Amniotic epithelial cell (primary cell): Measurements from ENCODE around the gene ALG8.
"Not testable (repeated sequence)": the region's sequence is repeated elsewhere in the genome, so short reads cannot be mapped to it uniquely, and the experiment has no call there.

Experiments
- DNase-seq: peaks from one replicate; pipeline ENCODE4 v3.0.0-alpha.2; 2010; ENCODE audit warnings: low read depth

Gene ALG8

DNA sequence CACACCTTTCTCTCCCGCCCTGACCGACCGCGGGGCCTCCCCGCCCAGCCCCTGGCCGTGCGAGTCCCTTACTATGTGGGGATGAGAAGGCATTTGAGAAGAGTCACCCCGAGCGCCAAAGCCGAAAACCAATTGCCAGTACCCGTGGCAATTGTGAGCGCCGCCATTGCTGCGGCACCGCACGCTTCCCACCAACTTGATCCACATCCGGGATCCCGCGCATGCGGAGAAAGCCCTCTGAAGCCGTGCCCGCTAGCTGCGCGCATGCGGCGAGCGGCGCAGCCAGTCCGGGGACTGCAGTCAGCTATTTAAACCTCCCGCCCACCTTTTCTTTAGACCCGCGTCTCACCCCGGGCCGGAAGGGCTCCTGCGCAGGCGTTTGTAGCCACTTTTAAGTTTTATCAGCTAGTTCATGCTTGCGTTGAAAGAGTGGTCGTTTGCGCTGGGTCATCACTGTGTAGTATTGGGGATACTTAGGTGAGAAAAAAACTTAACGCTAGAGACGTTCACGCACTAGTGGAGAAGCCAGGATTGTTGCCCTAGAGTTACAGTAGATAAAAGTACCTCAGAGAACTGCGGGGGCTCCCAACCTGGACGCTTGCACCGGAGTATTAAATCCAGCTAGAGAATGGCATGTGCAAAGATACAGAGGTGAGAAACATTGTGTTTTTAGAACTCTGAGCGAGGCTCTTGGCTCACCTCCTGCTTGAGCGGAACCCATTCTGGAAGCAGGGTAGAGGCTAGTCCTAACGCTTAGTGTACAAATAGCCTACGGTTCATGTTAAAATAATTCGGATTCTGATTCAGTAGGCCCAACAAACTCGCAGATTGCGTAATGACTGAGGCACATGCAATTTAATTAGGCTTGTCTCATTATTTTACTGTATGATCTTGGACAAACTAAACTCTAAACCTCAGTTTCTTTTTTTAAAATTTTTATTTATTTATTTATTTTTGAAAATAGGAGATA is at the start of gene ALG8:
TSS of gene ALG8 (minus strand) at position 205 of the 970 bp plus-strand sequence. CDS start at position 167, 38 bp downstream.
- peak; percentile 94 for DNase-seq

DNA sequence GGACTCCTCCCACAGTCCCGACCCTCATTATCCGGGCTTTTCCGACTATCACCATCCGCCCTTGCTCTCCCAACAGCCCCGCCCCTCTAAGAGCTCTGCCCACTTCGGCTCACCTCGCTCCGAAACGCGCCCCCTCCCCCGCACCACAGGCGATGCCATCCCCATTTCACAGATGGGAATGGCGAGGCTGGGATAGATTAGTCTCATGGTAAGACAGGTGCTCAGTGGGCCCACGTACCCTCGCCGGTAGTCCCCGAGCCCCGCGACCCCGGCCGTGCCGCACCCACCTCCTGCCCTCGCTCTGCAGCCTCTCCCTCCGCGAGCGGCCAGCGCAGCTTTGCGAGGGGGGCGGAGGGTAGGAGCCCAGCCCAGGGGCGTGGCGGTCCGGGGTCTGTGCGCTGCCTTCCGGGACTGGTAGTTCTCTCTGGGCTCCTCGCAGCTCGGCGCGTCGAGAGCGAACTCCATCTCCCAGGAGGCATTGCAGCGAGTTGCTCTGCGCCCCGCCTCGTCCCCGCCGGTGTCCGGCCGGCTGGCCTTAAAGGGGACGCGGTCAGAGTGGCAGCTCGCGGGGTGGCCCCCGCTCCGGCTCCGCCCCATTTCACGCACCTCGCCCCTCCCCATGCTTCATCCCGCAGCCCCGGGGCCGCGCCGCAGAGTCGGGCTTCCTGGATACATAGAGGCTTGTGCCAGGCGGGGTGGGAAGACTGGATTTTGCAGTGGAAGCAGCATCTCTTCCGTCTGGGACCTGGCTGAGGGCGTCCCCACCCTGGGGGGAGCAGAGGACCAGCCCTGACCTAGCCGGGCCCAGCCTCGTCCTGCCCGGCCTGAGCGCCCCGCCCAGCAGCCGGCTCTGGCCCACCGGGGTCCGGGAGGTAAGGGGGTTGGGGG is 49.1 kb upstream of the ALG8 start, which contains the start of the genes KCTD21 and USP35:
TSS of gene KCTD21 (minus strand) at position 341 of the 888 bp plus-strand sequence. CDS start 14,072 bp downstream, outside the sequence.
TSS of gene USP35 (plus strand) at position 634 of the 888 bp plus-strand sequence. CDS start 7,327 bp downstream, outside the sequence.
- peak; percentile 96 for DNase-seq

DNA sequence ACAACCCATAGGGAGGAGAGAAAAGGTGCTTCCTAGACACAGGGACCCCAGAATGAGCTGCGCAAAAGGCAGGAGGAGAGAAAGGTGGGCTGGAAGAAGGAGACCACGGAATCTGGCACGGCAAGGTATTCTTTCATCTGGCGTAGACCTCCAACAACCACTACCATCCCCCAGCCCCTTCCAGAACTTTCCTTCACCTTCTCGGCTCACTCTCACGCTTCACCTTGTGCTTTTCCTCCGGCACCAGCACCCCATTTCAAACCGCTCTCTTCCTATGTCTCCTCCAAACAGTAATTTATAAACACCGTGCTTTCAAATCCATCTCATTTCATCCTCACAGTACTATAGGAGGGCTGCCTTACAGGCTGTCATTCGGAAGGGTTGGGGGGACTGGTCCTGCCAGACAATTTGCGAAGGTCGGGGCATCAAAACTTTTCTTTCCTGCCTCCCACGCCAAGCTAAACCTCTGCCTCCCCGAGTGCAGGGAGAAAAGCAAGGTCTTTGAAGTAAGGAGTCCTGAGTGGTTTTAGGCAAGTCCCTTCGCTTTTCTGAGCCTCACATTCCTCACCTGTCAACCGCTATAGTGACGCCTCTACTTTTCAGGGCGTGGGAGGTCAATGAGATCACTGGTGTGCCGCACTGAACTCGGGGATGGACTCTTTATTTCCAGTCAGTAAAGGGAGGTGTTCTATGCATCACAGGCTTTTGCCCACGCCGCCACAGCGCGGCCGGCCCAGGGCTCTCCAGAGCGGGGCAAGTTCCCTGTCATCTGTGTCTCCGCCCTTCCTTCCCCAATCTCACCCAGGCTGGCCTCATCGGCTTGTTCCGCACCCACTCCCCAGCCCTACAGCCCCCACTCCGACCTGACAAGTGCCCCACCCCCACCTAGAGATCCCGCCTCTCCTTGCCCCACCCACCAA is 48.2 kb upstream of the ALG8 start:
- peak; percentile 47 for DNase-seq

DNA sequence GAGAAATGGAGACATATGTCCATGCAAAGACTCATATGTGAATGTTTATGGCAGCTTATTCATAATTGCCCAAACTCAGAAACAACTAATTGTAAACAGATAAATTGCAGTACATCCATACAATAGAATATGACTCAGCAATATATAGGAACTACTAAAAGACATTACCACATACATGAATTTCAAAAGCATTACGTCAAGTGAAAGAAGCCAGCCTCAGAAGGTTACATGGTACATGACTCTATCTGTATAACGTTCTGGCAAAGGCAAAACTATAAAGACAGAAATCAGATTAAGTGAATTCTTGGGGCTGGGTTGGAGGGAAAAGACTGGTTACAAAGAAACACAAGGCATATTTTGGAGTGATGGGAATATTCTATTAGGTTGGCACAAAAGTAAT is 41.8 kb upstream of the ALG8 start:
- DNase-seq: peak; percentile 70

DNA sequence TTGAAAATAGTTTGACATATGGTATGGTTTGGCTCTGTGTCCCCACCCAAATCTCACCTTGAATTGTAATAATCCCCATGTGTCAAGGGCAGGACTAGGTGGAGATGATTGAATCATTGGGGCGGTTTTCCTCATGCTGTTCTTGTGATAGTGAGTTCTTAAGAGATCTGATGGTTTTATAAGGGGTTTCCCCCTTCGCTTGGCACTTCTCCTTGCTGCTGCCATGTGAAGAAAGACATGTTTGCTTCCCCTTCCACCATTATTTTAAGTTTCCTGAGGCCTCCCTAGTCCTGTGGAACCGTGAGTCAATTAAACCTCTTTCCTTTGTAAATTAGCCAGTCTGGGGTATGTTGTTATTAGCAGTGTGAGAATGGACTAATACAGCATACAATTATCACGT is 41.3 kb upstream of the ALG8 start:
- DNase-seq: no peak

DNA sequence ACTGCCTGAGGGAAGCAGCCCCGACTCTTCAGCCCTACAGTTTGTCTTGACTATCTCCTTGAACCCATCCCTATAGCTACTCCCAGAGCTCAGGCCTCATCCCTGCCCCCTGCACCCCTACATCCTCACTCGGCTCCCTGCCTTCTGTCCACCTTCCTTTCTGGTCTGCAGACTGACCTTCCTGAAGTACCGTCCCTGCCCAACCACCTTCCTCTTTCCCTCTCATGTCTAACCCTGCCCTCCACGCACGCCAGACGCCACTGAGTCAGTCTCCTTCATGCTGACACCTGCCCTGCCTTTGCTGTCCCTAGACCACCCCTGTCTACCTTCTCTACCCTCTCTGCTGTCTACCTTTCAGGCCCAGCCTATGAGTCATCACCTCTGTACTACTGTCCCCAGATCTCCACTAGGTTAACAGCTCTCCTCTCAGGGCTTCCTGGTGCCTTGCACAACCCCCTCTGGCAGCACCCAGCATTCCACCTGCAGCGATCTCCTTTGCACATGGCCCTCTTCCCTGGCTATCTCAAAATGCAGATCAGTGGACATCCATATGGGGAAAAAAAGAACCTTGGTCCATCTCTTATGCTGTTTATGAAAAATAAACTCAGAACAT is 40.1 kb upstream of the ALG8 start:
- no peak for DNase-seq

DNA sequence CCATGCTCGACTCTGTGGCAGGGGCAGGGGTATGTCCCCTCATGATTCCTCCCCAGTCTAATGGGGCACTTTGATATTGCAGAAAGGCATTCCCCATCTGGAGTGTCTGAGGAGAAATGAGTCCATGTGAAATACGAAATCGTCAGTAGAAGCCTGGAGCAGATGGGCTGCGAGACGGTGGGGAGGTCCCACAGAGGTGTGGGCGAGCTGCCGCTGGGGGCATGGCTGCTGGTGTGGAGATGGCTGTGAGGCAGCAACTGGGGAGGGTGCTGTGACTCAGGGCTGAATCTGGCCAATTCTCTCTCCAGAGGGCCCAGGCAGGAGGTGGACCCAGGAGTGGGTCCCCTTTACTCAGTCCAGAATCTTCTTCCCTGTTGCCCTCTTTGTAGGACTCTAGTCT is 37.8 kb upstream of the ALG8 start:
- DNase-seq: no peak

DNA sequence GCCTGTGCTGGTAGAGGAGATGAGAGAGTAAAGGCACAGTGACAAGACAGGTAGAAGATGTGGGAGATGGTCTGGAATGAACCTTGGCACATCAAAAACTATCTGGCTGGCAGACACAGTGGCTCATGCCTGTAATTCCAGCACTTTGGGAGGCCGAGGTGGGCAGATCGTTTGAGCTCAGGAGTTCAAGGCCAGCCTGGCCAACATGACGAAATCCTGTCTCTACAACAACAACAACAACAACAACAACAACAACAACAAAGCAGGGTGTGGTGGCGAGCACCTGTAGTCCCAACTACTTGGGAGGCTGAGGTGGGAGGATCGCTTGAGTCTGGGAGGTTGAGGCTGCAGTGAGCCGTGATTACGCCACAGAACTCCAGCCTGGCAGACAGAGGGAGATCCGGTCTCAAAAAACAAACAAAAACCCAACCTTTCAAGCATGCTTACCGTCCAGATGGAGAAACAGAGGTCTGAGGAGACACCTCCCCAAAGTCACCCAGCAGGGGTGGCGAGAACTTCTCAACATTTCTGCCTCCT is 37.2 kb upstream of the ALG8 start:
- DNase-seq: no peak

DNA sequence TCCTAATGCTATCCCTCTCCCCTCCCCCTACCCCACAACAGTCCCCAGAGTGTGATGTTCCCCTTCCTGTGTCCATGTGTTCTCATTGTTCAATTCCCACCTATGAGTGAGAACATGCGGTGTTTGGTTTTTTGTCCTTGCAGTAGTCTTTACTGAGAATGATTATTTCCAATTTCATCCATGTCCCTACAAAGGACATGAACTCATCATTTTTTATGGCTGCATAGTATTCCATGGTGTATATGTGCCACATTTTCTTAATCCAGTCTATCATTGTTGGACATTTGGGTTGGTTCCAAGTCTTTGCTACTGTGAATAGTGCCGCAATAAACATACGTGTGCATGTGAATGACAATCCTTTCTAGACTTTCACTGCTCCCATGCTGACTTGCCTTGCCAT is 36.4 kb upstream of the ALG8 start:
- DNase-seq: not testable (repeated sequence)

DNA sequence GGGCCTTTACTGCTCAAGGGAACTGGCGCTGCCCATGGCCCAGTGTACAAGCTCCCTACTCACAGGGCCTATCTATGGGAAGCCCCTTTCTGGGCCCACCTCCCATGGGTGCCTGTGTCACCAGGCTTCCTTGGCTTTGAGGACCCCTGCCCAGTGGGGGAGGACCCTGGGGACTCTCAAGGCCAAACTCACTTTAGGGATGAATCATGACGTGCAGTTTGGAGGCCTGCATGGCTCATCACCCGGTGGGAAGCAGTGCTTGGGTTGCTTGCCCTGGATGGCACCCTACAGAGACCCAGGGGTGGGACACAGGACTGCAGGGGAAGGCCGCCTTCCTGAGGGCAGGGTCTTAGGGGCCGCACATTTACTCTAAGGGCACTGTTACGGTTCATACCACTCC is 32.5 kb upstream of the ALG8 start:
- no peak for DNase-seq

DNA sequence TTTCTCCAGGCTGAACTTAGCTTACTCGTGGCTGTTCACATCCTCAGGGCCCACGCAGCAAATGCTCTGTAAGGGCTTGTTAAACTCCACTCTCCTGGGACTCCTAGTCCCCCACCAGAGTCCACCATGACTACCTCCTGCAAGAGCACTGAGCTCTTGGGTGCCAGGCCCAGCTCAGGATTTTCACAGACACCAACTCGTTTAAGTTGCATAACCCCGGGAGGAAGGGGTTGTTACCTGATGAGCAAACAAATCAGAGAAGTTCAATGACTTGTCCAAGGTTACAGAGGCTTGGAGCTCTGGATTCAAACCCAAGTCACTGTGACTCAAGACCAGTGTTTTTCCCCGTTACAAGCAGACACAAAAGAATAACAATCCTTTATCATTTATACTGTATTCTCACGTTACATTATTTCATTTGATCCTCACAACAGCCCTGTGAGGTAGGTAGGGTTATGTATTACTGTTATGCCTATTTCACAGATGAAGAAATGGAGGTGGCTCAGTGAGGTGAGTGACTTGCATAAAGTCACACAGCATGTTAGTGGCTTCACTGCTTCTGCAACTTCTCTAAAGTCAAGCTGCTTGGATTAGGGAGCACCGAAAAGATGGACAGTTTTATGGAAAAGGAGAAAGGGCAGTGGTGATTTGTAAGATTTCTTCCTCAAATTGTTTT is 31.6 kb upstream of the ALG8 start:
- DNase-seq: no peak

DNA sequence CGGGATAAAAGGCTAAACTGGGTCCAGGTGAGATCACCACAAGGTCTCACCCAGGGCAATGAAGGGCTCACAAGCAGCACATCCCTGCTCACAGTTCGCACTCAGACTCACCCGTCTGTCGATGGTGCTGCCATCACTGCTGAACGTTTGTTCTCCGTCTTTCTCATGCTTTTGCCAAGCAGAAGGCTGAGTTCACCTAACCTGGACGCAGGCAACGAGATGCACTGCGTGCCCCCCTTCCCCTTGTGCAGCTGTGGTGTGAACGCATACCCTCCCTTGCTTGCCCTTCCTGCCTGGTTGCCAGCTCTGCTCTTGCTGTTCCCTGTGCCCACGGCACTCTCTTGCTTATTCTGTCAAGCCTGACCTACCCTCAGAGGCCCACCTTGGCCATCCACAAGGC is 31.0 kb upstream of the ALG8 start:
- DNase-seq: no peak

DNA sequence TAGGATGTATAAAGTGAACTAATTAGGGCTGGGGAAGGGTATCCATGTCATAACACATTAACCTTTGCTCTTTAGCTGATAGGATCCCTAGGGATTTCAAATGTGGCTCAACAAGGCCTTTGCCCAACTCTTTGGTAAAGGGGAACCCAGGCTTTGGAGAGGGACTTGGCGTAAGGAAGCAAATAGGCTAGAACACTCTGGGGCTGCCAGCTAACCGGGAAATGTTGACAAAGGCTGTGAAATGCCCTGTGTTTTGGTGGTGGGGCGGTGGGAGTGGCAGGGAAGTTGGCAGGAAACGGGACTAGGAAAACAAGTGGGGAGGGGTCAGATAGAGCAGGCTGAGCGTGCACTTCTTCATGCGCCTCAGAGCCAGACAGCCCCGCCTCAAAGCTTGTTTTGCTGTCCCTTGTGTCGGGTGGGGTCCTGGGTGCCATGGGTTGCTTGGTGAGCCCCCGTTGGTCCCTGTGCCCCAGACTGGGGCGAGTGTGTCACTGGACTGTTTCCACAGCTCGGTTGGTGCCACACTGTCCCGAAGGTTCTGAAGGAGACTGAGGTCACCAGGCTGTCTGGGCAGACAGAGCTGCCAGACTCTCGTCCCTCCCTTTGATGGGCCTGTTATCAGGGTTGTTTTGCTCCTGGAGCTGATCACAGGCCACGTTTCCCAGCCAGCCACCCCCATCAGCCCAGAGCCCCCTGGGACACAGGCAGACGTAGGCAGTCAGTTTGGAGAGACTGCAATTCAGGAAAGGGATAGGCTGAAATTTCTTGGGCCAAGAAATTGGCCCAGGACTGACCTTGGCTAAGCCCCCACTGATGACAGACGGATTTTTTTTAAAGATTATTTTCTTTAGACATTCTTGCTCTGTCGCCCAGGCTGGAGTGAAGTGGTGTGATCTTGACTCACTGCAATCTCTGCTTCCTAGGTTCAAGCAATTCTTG is 29.4 kb upstream of the ALG8 start:
- peak; percentile 21 for DNase-seq

DNA sequence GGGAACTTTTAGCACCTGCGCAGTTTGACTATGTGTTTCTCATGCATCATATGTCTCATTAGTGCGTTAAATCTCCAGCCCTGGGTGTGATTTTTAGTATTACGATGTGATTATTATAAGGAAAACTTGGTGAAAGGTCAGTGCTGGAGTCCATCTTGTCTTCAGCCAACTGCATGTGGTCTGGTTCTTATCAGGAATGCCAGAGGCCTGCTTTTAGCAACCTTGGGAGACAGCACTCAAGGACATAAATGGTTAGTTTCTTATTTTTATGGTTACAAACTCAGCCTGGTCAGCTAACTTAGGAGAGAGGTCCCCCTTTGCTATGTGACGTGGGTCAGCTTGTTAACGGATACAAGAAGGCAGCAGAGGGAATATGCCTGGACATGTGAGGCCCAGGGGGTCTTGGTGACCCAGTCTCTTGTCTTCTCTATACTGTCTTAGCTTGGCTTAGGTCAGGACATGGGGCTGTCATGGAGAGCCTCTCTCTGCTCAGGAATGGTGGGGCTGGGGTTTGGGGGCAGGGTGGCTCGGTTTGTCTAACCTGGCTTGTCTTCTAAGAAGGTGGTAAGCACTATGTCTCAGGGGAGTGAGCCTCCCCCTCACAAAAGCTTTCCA is 27.5 kb upstream of the ALG8 start:
- DNase-seq: peak; percentile 80

DNA sequence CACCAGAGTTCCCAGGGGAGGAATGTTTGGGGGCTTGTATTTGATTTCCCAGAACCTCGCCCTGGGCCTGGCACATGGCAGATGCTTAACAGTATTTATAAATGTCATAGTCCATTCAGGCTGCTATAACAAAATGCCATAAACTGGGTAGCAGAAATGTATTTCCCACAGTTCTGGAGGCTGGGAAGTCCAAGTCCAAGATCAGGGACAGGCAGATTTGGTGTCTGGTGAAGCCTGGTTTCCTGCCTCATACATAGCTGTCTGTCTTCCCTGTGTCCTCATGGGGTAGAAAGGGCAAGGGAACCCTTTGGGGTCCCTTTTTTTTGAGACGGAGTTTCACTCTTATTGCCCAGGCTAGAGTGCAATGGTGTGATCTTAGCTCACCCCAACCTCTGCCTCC is 25.0 kb upstream of the ALG8 start:
- no peak for DNase-seq

DNA sequence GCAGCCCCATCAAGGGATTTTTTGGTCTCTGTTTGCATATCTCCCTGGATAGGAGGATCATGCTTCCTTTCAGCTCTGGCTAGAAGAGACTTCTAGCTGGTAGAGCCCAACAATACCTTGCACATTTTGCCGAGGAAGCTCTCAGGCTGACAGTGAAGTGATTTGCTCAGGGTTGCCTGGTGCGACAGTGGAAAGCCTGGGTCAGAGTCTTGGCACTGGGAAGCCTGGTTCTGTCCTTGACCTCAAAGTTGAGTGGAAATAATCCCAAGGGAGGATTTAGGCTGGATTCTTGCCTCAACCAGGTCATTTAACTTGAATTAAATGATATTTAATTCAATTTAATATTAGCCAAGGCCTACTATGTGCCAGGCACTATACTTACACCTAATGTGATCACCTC is 24.4 kb upstream of the ALG8 start:
- no peak for DNase-seq

DNA sequence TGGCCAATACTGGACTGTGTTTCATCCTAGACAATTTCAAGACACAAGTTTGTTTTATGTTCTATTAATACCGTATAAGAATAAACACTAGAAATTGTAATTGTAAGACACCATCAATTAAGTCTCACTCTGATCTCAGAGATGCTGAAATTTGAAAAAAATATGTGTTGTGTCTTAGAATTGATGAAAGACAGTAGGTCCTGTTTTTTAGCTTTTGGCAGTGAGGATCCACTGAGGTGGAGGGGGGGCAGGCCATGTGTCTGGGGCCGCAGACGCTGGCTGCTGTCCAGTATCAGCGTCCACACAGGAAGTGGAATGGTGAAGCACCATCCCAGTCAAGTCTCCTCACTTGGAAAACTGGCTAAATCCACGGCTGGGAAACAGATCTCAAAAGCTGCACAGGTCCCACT is 22.5 kb upstream of the ALG8 start:
- DNase-seq: peak; percentile 24

DNA sequence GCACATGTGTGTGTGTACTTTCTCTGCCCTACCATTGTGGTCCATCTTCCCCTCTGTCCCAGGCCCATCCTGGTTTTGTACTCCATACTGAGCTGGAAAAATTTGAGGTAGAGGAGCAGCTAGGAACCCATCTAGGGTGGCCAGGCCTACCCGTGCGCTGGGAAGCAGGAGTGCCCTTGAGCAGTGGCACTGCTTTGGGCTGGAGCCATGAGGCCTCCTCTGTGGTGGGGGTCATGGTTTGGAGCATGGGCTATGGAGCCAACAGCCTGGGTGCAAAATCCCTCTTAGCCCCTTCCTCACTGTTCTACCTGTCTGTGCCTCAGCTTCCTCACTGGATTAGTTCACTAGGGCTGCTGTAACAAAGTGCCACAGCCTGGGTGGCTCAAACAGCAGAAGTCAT is 21.9 kb upstream of the ALG8 start:
- DNase-seq: no peak

DNA sequence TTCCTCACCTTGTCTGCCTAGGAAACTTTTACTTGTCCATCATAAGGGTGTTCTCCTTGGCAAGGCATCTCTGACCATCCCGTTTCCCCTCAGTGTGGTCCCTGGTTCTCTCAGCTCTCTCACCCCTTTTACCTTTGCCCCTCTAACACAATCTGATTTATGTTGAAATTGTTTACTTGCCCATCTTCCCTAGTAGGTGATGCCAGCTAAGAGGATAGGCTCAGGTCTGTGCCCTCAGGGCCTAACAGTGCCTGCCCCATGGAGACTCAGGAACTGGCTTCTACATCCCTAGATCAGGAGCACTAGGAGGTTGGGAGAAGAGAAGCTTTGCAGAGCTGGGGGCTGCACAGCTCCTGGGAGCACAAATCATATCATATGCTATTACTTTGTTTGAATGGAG is 21.1 kb upstream of the ALG8 start:
- DNase-seq: no peak
